ENCODE data around the gene HEATR9. TPM values are rescaled to one million over a fixed set of nuclear protein-coding genes. Genes with fewer than 3 reads are reported as not detected.

Gene HEATR9
- total RNA-seq, 2 donors from 2014 or later = 0.40 TPM; not detected in 1

- H3K4me3 ChIP-seq = no peak overlapping the region
- H3K27ac ChIP-seq = no peak overlapping the region
- no peaks in the 10 kb centered on the region for H3K4me1 ChIP-seq (replicated peaks)
- WGBS = 98% methylated on average over 4 of the region's 4 CpGs
- DNase-seq (ENCODE audit: low spot score) = no peak
- H3K9me3 ChIP-seq = no peaks in the 10 kb centered on the region
- intact Hi-C loops (cut with DNase I) = no loop called here
- TF ChIP-seq POLR2AphosphoS5 (IDR thresholded peaks at IDR 0.05) = no peak
- no peak for TF ChIP-seq CTCF (IDR thresholded peaks at IDR 0.05)
- no peak for TF ChIP-seq POLR2A (IDR thresholded peaks at IDR 0.05)
- H3K36me3 ChIP-seq = no peaks in the 10 kb centered on the region
- no peaks in the 10 kb centered on the region for H3K27me3 ChIP-seq (replicated peaks; ENCODE audit: insufficient read depth)
Observed at GRCh38 chr17:35913609-35914008, 44.9 kb upstream of the HEATR9 start.

DNA sequence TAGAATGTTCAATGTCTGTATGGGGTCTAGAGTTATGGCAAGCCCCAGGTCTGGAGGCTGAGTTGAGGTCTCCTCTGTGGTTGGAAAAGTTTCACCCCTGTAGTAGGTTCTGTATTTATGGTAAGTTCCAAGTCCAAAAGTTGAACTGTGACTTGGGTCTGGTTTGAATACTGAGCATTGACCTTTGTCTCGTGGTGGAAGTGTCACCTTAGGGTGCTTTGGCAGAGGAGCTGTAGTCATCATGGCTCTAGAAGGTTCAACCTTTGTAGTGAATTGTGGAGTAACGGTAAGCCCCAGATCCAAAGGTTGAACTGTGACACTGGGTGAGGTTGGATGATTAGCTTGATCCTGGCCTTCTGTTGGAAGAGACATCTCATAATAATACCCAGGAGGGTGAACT lies 44.3 kb upstream of the HEATR9 start:
- 90% methylated on average over 2 of the region's 2 CpGs for WGBS
- TF ChIP-seq CTCF (IDR thresholded peaks at IDR 0.05) (no peak), POLR2A (IDR thresholded peaks at IDR 0.05) (no peak), POLR2AphosphoS5 (IDR thresholded peaks at IDR 0.05) (no peak)
- H3K36me3 ChIP-seq = no peaks in the 10 kb centered on the region
- intact Hi-C loops (cut with DNase I) = no loop called here
- H3K27ac ChIP-seq = no peak overlapping the region
- no peak for DNase-seq (ENCODE audit: low spot score)
- no peak overlapping the region for H3K4me3 ChIP-seq
- H3K27me3 ChIP-seq (replicated peaks; ENCODE audit: insufficient read depth) = no peaks in the 10 kb centered on the region
- no peaks in the 10 kb centered on the region for H3K9me3 ChIP-seq
- no peaks in the 10 kb centered on the region for H3K4me1 ChIP-seq (replicated peaks)

DNA sequence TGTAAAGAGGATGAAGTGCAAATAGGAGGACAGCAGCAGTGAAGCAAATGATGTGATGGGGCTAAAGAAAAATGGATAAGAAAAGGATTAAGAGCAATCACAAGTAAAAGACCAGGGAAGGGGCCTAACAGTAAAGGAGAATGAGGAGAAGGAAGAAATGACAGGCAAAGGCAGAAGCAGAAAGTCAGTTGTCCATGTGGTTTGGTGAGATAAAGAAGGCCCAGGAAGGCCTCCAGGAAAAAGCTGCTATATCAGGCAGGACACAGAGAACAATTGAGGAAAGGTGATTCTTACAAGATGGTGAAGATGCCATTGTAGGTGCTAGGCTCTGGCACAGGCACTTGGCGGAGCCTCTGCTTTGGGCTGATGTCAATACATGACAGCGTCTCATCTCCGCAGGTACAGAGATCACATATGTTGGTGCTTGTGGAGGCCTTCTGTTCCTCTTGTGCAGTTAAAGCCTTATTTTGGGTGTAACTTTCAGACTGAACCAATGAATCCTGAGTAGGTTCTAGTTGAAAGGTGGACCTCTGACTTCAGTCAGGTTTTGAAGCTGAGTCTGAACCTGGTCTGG lies 43.7 kb upstream of the HEATR9 start:
- no peaks in the 10 kb centered on the region for H3K4me1 ChIP-seq (replicated peaks)
- no peak overlapping the region for H3K27ac ChIP-seq
- no peak for DNase-seq (ENCODE audit: low spot score)
- no peak overlapping the region for H3K4me3 ChIP-seq
- intact Hi-C loops (cut with DNase I) = no loop called here
- no peaks in the 10 kb centered on the region for H3K9me3 ChIP-seq
- H3K27me3 ChIP-seq (replicated peaks; ENCODE audit: insufficient read depth) = no peaks in the 10 kb centered on the region
- no peaks in the 10 kb centered on the region for H3K36me3 ChIP-seq
- TF ChIP-seq POLR2AphosphoS5 (IDR thresholded peaks at IDR 0.05) (no peak), CTCF (IDR thresholded peaks at IDR 0.05) (no peak), POLR2A (IDR thresholded peaks at IDR 0.05) (no peak)
- WGBS = 96% methylated on average over 3 of the region's 3 CpGs

DNA sequence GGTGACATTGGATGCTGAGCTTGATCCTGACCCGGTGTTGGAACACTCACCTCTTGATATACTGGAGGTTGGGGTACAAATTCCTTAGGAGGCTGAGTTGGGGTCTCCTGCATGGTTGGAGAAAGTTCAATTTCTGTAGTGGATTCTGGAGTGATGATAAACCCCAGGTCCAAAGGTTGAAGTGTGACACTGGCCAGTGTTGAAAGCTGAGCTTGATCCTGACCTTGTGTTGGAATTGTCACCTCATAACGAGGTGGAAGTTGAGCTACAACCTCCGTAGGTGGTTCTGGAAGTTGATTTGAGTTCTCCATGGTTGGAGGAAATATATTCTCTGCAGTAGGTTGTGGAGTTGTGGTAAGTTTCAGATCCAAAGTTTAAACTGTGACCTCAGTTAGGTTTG lies 40.7 kb upstream of the HEATR9 start:
- intact Hi-C loops (cut with DNase I) = no loop called here
- DNase-seq (ENCODE audit: low spot score) = no peak
- Histone ChIP-seq H3K4me1 (replicated peaks) (no peaks in the 10 kb centered on the region), H3K27ac (no peak overlapping the region), H3K36me3 (no peaks in the 10 kb centered on the region), H3K27me3 (replicated peaks; ENCODE audit: insufficient read depth) (no peaks in the 10 kb centered on the region), H3K4me3 (no peak overlapping the region), H3K9me3 (no peaks in the 10 kb centered on the region)
- TF ChIP-seq CTCF (IDR thresholded peaks at IDR 0.05) (no peak), POLR2A (IDR thresholded peaks at IDR 0.05) (no peak), POLR2AphosphoS5 (IDR thresholded peaks at IDR 0.05) (no peak)
- 87% methylated on average over 3 of the region's 3 CpGs for WGBS

- Histone ChIP-seq H3K36me3 (no peaks in the 10 kb centered on the region), H3K4me1 (replicated peaks) (no peaks in the 10 kb centered on the region), H3K27me3 (replicated peaks; ENCODE audit: insufficient read depth) (no peaks in the 10 kb centered on the region), H3K27ac (no peak overlapping the region), H3K9me3 (no peaks in the 10 kb centered on the region), H3K4me3 (no peak overlapping the region)
- WGBS = 82% methylated on average over 5 of the region's 5 CpGs
- TF ChIP-seq CTCF (IDR thresholded peaks at IDR 0.05) (no peak), POLR2A (IDR thresholded peaks at IDR 0.05) (no peak), POLR2AphosphoS5 (IDR thresholded peaks at IDR 0.05) (no peak)
- no peak for DNase-seq (ENCODE audit: low spot score)
- intact Hi-C loops (cut with DNase I) = no loop called here
Observed at GRCh38 chr17:35907691-35908090, 39.0 kb upstream of the HEATR9 start.

Data from prostate gland (tissue), 2 donors.